Measurements from ENCODE around the gene CYB5D1. TPM values are rescaled to one million over a fixed set of nuclear protein-coding genes. Genes with fewer than 3 reads are reported as not detected.

Gene CYB5D1
- total RNA-seq, 1 donor from 2014 or later = 17.8 TPM

GRCh38 chr17:7886227-7887037 is 28.6 kb downstream of the CYB5D1 start:
- Histone ChIP-seq H3K36me3 (peaks cover 4% of the 10 kb centered on the region), H3K27ac (replicated peaks) (peak overlapping the region; percentile 98), H3K9me3 (replicated peaks) (no peaks in the 10 kb centered on the region), H3K4me1 (peaks cover 67% of the 10 kb centered on the region), H3K27me3 (ENCODE audit: low read depth) (no peaks in the 10 kb centered on the region), H3K4me3 (peak overlapping the region; percentile 88)
- intact Hi-C loops (cut with micrococcal nuclease) = no loop called here
- DNase-seq = no peak
- TF ChIP-seq CTCF (IDR thresholded peaks at IDR 0.05; ENCODE audit: borderline replicate concordance) = no peak

- intact Hi-C loops (cut with micrococcal nuclease) = no loop called here
- H3K27me3 ChIP-seq (ENCODE audit: low read depth) = no peaks in the 10 kb centered on the region
- H3K9me3 ChIP-seq (replicated peaks) = no peaks in the 10 kb centered on the region
- H3K4me3 ChIP-seq = peak overlapping the region; percentile 88
- H3K27ac ChIP-seq (replicated peaks) = peak overlapping the region; percentile 98
- H3K4me1 ChIP-seq = peaks cover 61% of the 10 kb centered on the region
- DNase-seq = no peak
- no peak for TF ChIP-seq CTCF (IDR thresholded peaks at IDR 0.05; ENCODE audit: borderline replicate concordance)
- peaks cover 8% of the 10 kb centered on the region for H3K36me3 ChIP-seq
These were observed 29.3 kb downstream of the CYB5D1 start for GRCh38 chr17:7887038-7887481.

- peak; percentile 93 for DNase-seq
- no peaks in the 10 kb centered on the region for H3K27me3 ChIP-seq (ENCODE audit: low read depth)
- H3K27ac ChIP-seq (replicated peaks) = peak overlapping the region; percentile 98
- H3K4me1 ChIP-seq = peaks cover 58% of the 10 kb centered on the region
- H3K4me3 ChIP-seq = peak overlapping the region; percentile 88
- H3K9me3 ChIP-seq (replicated peaks) = no peaks in the 10 kb centered on the region
- H3K36me3 ChIP-seq = peaks cover 14% of the 10 kb centered on the region
- intact Hi-C loops (cut with micrococcal nuclease) = no loop called here
- TF ChIP-seq CTCF (IDR thresholded peaks at IDR 0.05; ENCODE audit: borderline replicate concordance) = no peak
These were observed 29.8 kb downstream of the CYB5D1 start for GRCh38 chr17:7887482-7888183.

- peaks cover 20% of the 10 kb centered on the region for H3K36me3 ChIP-seq
- H3K27ac ChIP-seq (replicated peaks) = peak within 1 kb of the TSS; percentile 98
- no peaks in the 10 kb centered on the region for H3K27me3 ChIP-seq (ENCODE audit: low read depth)
- H3K4me1 ChIP-seq = peaks cover 53% of the 10 kb centered on the region
- intact Hi-C loops (cut with micrococcal nuclease) = no loop called here
- peak within 1 kb of the TSS; percentile 88 for H3K4me3 ChIP-seq
- H3K9me3 ChIP-seq (replicated peaks) = no peaks in the 10 kb centered on the region
- DNase-seq = no peak
- TF ChIP-seq CTCF (IDR thresholded peaks at IDR 0.05; ENCODE audit: borderline replicate concordance) = no peak
These were observed 30.5 kb downstream of the CYB5D1 start, which contains the start of gene CHD3 for GRCh38 chr17:7888184-7888920. TSS of gene CHD3 (plus strand) at chr17:7888789. CDS start at chr17:7889001, 212 bp downstream.

Data from left ventricle myocardium inferior (tissue), 1 donor.